Loucy (cell line): ENCODE results near the gene PLVAP.

Source experiments
- H2AFZ ChIP-seq: fragments of 200-600 bp; sonication (generic); 2 replicates; pipeline ENCODE4 v1.6.0; 2016; ENCODE audit warnings: antibody characterized with exemption, mild to moderate bottlenecking, low read length, moderate library complexity
- H3F3A ChIP-seq: fragments of 200-600 bp; 2 replicates; pipeline ENCODE4 v1.6.0; 2016; ENCODE audit warnings: antibody characterized with exemption, low read depth, mild to moderate bottlenecking
- H3K27me3 ChIP-seq: fragments of 200-600 bp; sonication (generic); 2 replicates; pipeline ENCODE4 v1.6.1; 2014; ENCODE audit warnings: low read length, mild to moderate bottlenecking; ENCODE audit not compliant: insufficient read depth, poor library complexity, severe bottlenecking
- H3K36me3 ChIP-seq: fragments of 200-600 bp; sonication (generic); 2 replicates; pipeline ENCODE4 v1.6.1; 2016; ENCODE audit warnings: low read length; ENCODE audit not compliant: insufficient read depth
- H3K4me1 ChIP-seq: fragments of 200-600 bp; sonication (generic); 2 replicates; pipeline ENCODE4 v1.5.1; 2014; ENCODE audit warnings: low read length, mild to moderate bottlenecking; ENCODE audit not compliant: insufficient read depth, poor library complexity, severe bottlenecking
- H3K4me2 ChIP-seq: fragments of 200-600 bp; sonication (generic); 2 replicates; pipeline ENCODE4 v1.6.0; 2014; ENCODE audit warnings: antibody characterized with exemption, low read length, low read depth, mild to moderate bottlenecking; ENCODE audit not compliant: poor library complexity, severe bottlenecking
- H3K4me3 ChIP-seq: fragments of 200-600 bp; sonication (generic); 2 replicates; pipeline ENCODE4 v1.5.1; 2014; ENCODE audit warnings: low read length, mild to moderate bottlenecking, mixed read lengths; ENCODE audit not compliant: poor library complexity, severe bottlenecking
- H3K79me2 ChIP-seq: fragments of 200-600 bp; sonication (generic); 2 replicates; pipeline ENCODE4 v1.6.1; 2014; ENCODE audit warnings: low read length; ENCODE audit not compliant: insufficient read depth
- H3K9ac ChIP-seq: fragments of 200-600 bp; sonication (generic); 2 replicates; pipeline ENCODE4 v1.6.0; 2014; ENCODE audit warnings: mild to moderate bottlenecking, low read depth, low read length, moderate library complexity; ENCODE audit not compliant: poor library complexity, severe bottlenecking
- H3K9me2 ChIP-seq: fragments of 200-600 bp; sonication (generic); replicated peaks from 2 replicates; pipeline ENCODE4 v1.6.1; 2016; ENCODE audit warnings: low read depth, low read length, mixed read lengths
- H3K9me3 ChIP-seq: fragments of 200-600 bp; sonication (generic); 2 replicates; pipeline ENCODE4 v1.6.1; 2014; ENCODE audit warnings: mild to moderate bottlenecking, antibody characterized with exemption, low read length, low read depth; ENCODE audit not compliant: insufficient read depth
- H4K20me1 ChIP-seq: fragments of 200-600 bp; sonication (generic); 2 replicates; pipeline ENCODE4 v1.6.0; 2014; ENCODE audit warnings: antibody characterized with exemption, low read length, mild to moderate bottlenecking; ENCODE audit not compliant: insufficient read depth, poor library complexity, severe bottlenecking
- CTCF ChIP-seq: fragments of 200-600 bp; sonication (generic); conservative IDR thresholded peaks from 2 replicates; pipeline ENCODE4 v1.5.1; 2014; ENCODE audit warnings: mild to moderate bottlenecking, antibody characterized with exemption, low read length
- EZH2phosphoT487 ChIP-seq: fragments of 200-600 bp; IDR thresholded peaks from 2 replicates; pipeline ENCODE4 v1.6.1; 2018; ENCODE audit warnings: antibody characterized with exemption, mild to moderate bottlenecking, moderate library complexity, borderline replicate concordance

Gene PLVAP

GRCh38 chr19:17404621-17405249 lies 27.6 kb upstream of the PLVAP start:
- no peaks in the 10 kb centered on the region for H3K9me3 ChIP-seq
- peaks cover 59% of the 10 kb centered on the region for H3K79me2 ChIP-seq
- TF ChIP-seq CTCF (no peak), EZH2phosphoT487 (no peak)
- H3K4me3 ChIP-seq, result peak overlapping the region; percentile 75
- H3K4me2 ChIP-seq, result peak overlapping the region; percentile 86
- peaks cover 23% of the 10 kb centered on the region for H3K4me1 ChIP-seq
- peaks cover 22% of the 10 kb centered on the region for H4K20me1 ChIP-seq
- H3K36me3 ChIP-seq, result peaks cover 6% of the 10 kb centered on the region; the same call in 1 of the 2 replicates
- H3F3A ChIP-seq, result no peaks in the 10 kb centered on the region
- H3K9me2 ChIP-seq, result no peaks in the 10 kb centered on the region
- H2AFZ ChIP-seq, result no peak overlapping the region
- peak overlapping the region; percentile 82 for H3K9ac ChIP-seq
- no peaks in the 10 kb centered on the region for H3K27me3 ChIP-seq

- no peak overlapping the region for H2AFZ ChIP-seq
- H3K9me3 ChIP-seq, result no peaks in the 10 kb centered on the region
- peak overlapping the region; percentile 86 for H3K4me2 ChIP-seq
- H4K20me1 ChIP-seq, result peaks cover 22% of the 10 kb centered on the region
- H3K4me1 ChIP-seq, result peaks cover 23% of the 10 kb centered on the region
- H3K4me3 ChIP-seq, result peak overlapping the region; percentile 75
- TF ChIP-seq EZH2phosphoT487 (no peak), CTCF (no peak)
- peaks cover 6% of the 10 kb centered on the region; the same call in 1 of the 2 replicates for H3K36me3 ChIP-seq
- peak overlapping the region; percentile 82 for H3K9ac ChIP-seq
- no peaks in the 10 kb centered on the region for H3F3A ChIP-seq
- no peaks in the 10 kb centered on the region for H3K9me2 ChIP-seq
- no peaks in the 10 kb centered on the region for H3K27me3 ChIP-seq
- H3K79me2 ChIP-seq, result peaks cover 54% of the 10 kb centered on the region
These were observed 26.9 kb upstream of the PLVAP start for GRCh38 chr19:17404015-17404414.

- H3K4me3 ChIP-seq, result peak overlapping the region; percentile 75
- H3K9ac ChIP-seq, result peak overlapping the region; percentile 82
- no peaks in the 10 kb centered on the region for H3K9me2 ChIP-seq
- peaks cover 22% of the 10 kb centered on the region for H4K20me1 ChIP-seq
- no peak overlapping the region for H2AFZ ChIP-seq
- peak overlapping the region; percentile 86 for H3K4me2 ChIP-seq
- H3K36me3 ChIP-seq, result peaks cover 6% of the 10 kb centered on the region; the same call in 1 of the 2 replicates
- H3K27me3 ChIP-seq, result no peaks in the 10 kb centered on the region
- no peaks in the 10 kb centered on the region for H3F3A ChIP-seq
- peaks cover 23% of the 10 kb centered on the region for H3K4me1 ChIP-seq
- no peak for TF ChIP-seq CTCF
- TF ChIP-seq EZH2phosphoT487, result no peak
- H3K9me3 ChIP-seq, result no peaks in the 10 kb centered on the region
- peaks cover 54% of the 10 kb centered on the region for H3K79me2 ChIP-seq
These were observed 26.1 kb upstream of the PLVAP start for GRCh38 chr19:17402982-17403855.
